ENCODE measurements around the gene PNP. TPM values are rescaled to one million over a fixed set of nuclear protein-coding genes. Genes with fewer than 3 reads are reported as not detected.
"Not testable (repeated sequence)": the region's sequence is repeated elsewhere in the genome, so short reads cannot be mapped to it uniquely, and the experiment has no call there.

PNP gene
- total and polyA plus RNA-seq, 2 of the 8 experiments (the other 6 are each of a cell fraction or from before 2014, with no cell fraction given) = 108 to 130 TPM

DNA sequence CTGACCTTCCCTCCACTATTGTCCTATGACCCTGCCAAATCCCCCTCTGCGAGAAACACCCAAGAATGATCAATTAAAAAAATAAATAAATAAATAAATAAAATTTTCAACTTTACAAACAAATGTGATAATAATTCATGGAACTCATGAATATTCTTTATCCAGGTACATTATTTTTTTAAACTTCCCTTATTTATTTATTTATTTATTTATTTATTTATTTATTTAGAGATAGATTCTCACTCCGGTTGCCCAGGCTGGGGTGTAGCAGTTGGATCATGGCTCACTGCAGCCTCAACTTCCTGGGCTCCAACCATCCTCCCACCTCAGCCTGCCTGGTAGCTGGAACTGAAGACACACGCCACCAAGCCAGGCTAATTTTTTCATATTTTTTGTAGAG lies 38.3 kb downstream of the PNP start:
- H4K91ac ChIP-seq (replicated peaks; ENCODE audit: insufficient read length, low read length); H3K79me1 ChIP-seq (ENCODE audit: low read depth, low read length); H2BK5ac ChIP-seq (ENCODE audit: low read depth, low read length); H3K79me2 ChIP-seq (ENCODE audit: control insufficient read depth in 1 of 2, insufficient read depth in 2 of 2, low read length in 2 of 2); POLR2A ChIA-PET (ENCODE audit: partially characterized antibody); H3K14ac ChIP-seq (ENCODE audit: insufficient read length); H4K5ac ChIP-seq (ENCODE audit: insufficient read length, low read depth, low read length); H3K27me3 ChIP-seq (replicated peaks in 1 of 4; ENCODE audit: control insufficient read depth in 3 of 4, extremely low read depth in 1 of 4, insufficient read depth in 3 of 4, low read length in 3 of 4); H3K9ac ChIP-seq (replicated peaks in 1 of 4; ENCODE audit: extremely low read depth in 1 of 4, low read depth in 3 of 4, low read length in 3 of 4); H4K8ac ChIP-seq (ENCODE audit: extremely low read depth, insufficient read depth, low read length); H3K18ac ChIP-seq (ENCODE audit: extremely low read depth, low read length); H3K23ac ChIP-seq (ENCODE audit: insufficient read length); H3K23me2 ChIP-seq (ENCODE audit: low read depth, low read length); CTCF ChIA-PET (ENCODE audit: partially characterized antibody); H2AFZ ChIP-seq (ENCODE audit: low read length); H2BK20ac ChIP-seq (ENCODE audit: low read length); FAIRE-seq; H3K56ac ChIP-seq (replicated peaks; ENCODE audit: insufficient read length, low read depth, low read length); H2BK12ac ChIP-seq (ENCODE audit: low read depth, low read length); H2BK120ac ChIP-seq (replicated peaks; ENCODE audit: low read depth, low read length); H2AK5ac ChIP-seq (ENCODE audit: low read depth, low read length); H3K4me1 ChIP-seq (replicated peaks in 1 of 4; ENCODE audit: control insufficient read depth in 3 of 4, insufficient read depth in 4 of 4, low read length in 3 of 4); DNase-seq (ENCODE audit: low read depth in 1 of 2, low spot score in 2 of 2); H3K4me2 ChIP-seq (ENCODE audit: insufficient read depth in 1 of 2, low read depth in 2 of 2, low read length in 2 of 2); H3K9me3 ChIP-seq (ENCODE audit: insufficient read depth in 2 of 2, low read depth in 1 of 2, low read length in 1 of 2); H2BK15ac ChIP-seq (ENCODE audit: low read length); H3K4ac ChIP-seq (replicated peaks; ENCODE audit: insufficient read length, low read depth, low read length); H3K4me3 ChIP-seq (ENCODE audit: extremely low read depth in 1 of 4, insufficient read depth in 2 of 4, low read depth in 3 of 4, low read length in 4 of 4); H4K20me1 ChIP-seq (replicated peaks in 1 of 2; ENCODE audit: control insufficient read depth in 1 of 2, insufficient read depth in 2 of 2, low read length in 2 of 2); H3K27ac ChIP-seq (ENCODE audit: low read depth, low read length); H3K36me3 ChIP-seq (ENCODE audit: control insufficient read depth in 2 of 4, insufficient read depth in 4 of 4, low read length in 3 of 4): not testable (repeated sequence)
- WGBS, 2 experiments (ENCODE audit: extremely low coverage in 1 of 2, insufficient coverage in 1 of 2, insufficient read length in 1 of 2, insufficient replicate concordance in 2 of 2, low coverage in 1 of 2, low lambda C conversion rate in 2 of 2, missing lambda C conversion rate in 1 of 2) = 92% methylated on average over 3 of the region's 3 CpGs; no CpG with 5 or more reads in 1 of the 2 experiments
